ENCODE results near the gene RELN. TPM values are rescaled to one million over a fixed set of nuclear protein-coding genes. Genes with fewer than 3 reads are reported as not detected.

The RELN gene
- total RNA-seq, 1 experiment from 2014 or later: 8.0 TPM

- peaks cover 34% of the 10 kb centered on the region for H3K4me1 ChIP-seq (ENCODE audit: insufficient read depth, low read length)
- ChIA-PET POLR2A (ENCODE audit: unreplicated experiment) (no interaction called here), CTCF (interaction anchor here (0.7 kb wide), 1 partner anchor 21 kb away, joined by 5 read pairs; no protein-coding TSS in a partner anchor)
- peak; percentile 6; the same call in 1 of the 2 replicates for ATAC-seq
- no peak for TF ChIP-seq CTCF (conservative IDR thresholded peaks at IDR 0.05; ENCODE audit: low read depth, low read length)
- H3K4me3 ChIP-seq (ENCODE audit: low read length): peak overlapping the region; percentile 29; the same call in 1 of the 2 replicates
- no peaks in the 10 kb centered on the region for H3K9me3 ChIP-seq (ENCODE audit: low read length)
- H3K4me2 ChIP-seq (ENCODE audit: low read length): peak overlapping the region; percentile 76
- no peaks in the 10 kb centered on the region for H4K20me1 ChIP-seq (ENCODE audit: low read length)
- DNase-seq: no peak
- peak overlapping the region; percentile 60 for H3K27ac ChIP-seq (ENCODE audit: low read length)
- no TSS peak for BruUV-seq (replicated peaks)
- H2AFZ ChIP-seq (ENCODE audit: low read length): no peak overlapping the region
- intact Hi-C loops (cut with micrococcal nuclease): loop anchor here (5.0 kb wide), 2 partner anchors 158 to 388 kb away; no protein-coding TSS in a partner anchor
- no peak overlapping the region; the same call in 1 of the 2 replicates for H3K9ac ChIP-seq (ENCODE audit: low read length)
- H3K9me2 ChIP-seq (replicated peaks; ENCODE audit: low read length): no peaks in the 10 kb centered on the region
- no peaks in the 10 kb centered on the region for H3K27me3 ChIP-seq (ENCODE audit: low read length)
- no peaks in the 10 kb centered on the region for H3F3A ChIP-seq (ENCODE audit: low read length, unreplicated experiment)
- H3K79me2 ChIP-seq (ENCODE audit: low read length): no peaks in the 10 kb centered on the region
- H3K36me3 ChIP-seq (ENCODE audit: low read depth, low read length): no peaks in the 10 kb centered on the region
Measured at GRCh38 chr7:103594186-103594585, 395.3 kb downstream of the RELN start.

DNA sequence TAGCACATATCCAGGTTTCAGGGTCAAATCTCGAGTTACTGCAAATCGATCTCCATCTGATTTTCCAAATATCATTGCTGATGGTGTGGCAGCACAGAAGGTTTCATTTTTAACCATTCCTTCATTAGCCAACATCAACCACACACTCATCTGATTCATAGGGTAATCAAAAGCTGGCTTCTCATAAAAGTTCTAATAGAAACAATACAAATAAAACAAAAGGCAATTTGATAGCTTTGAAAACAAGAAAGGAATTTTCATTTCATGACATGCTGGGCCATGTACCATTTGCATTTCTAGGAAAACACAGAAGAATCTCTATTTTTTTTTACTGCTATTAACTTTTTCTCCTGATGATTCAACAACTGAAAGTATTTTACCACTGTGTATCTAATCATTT is 395.8 kb downstream of the RELN start:
- no peaks in the 10 kb centered on the region for H4K20me1 ChIP-seq (ENCODE audit: low read length)
- BruUV-seq (replicated peaks): no TSS peak
- peak; percentile 63 for DNase-seq
- H3F3A ChIP-seq (ENCODE audit: low read length, unreplicated experiment): no peaks in the 10 kb centered on the region
- ChIA-PET POLR2A (ENCODE audit: unreplicated experiment) (no interaction called here), CTCF (interaction anchor here (0.6 to 0.7 kb wide), 2 partner anchors 20 to 40 kb away, joined by 3 to 5 read pairs; no protein-coding TSS in a partner anchor)
- H3K36me3 ChIP-seq (ENCODE audit: low read depth, low read length): no peaks in the 10 kb centered on the region
- H3K9ac ChIP-seq (ENCODE audit: low read length): no peak overlapping the region
- peaks cover 34% of the 10 kb centered on the region for H3K4me1 ChIP-seq (ENCODE audit: insufficient read depth, low read length)
- peak overlapping the region; percentile 76 for H3K4me2 ChIP-seq (ENCODE audit: low read length)
- H3K9me3 ChIP-seq (ENCODE audit: low read length): no peaks in the 10 kb centered on the region
- H3K27me3 ChIP-seq (ENCODE audit: low read length): no peaks in the 10 kb centered on the region
- H3K79me2 ChIP-seq (ENCODE audit: low read length): no peaks in the 10 kb centered on the region
- H2AFZ ChIP-seq (ENCODE audit: low read length): no peak overlapping the region
- peak overlapping the region; percentile 60 for H3K27ac ChIP-seq (ENCODE audit: low read length)
- ATAC-seq: peak; percentile 70
- TF ChIP-seq CTCF (conservative IDR thresholded peaks at IDR 0.05; ENCODE audit: low read depth, low read length) (no peak), EZH2phosphoT487 (IDR thresholded peaks at IDR 0.05; ENCODE audit: borderline replicate concordance, low read length) (no peak), EZH2 (IDR thresholded peaks at IDR 0.05; ENCODE audit: low read length, unreplicated experiment) (no peak)
- peak overlapping the region; percentile 29; the same call in 1 of the 2 replicates for H3K4me3 ChIP-seq (ENCODE audit: low read length)
- intact Hi-C loops (cut with micrococcal nuclease): loop anchor here (1.0 to 5.0 kb wide), 5 partner anchors 39 to 389 kb away; no protein-coding TSS in a partner anchor
- H3K9me2 ChIP-seq (replicated peaks; ENCODE audit: low read length): no peaks in the 10 kb centered on the region

- H3K36me3 ChIP-seq (ENCODE audit: low read depth, low read length): no peaks in the 10 kb centered on the region
- no peaks in the 10 kb centered on the region for H3K79me2 ChIP-seq (ENCODE audit: low read length)
- H3K27ac ChIP-seq (ENCODE audit: low read length): peak overlapping the region; percentile 28
- no peaks in the 10 kb centered on the region for H4K20me1 ChIP-seq (ENCODE audit: low read length)
- TF ChIP-seq CTCF (conservative IDR thresholded peaks at IDR 0.05; ENCODE audit: low read depth, low read length) (no peak), EZH2 (IDR thresholded peaks at IDR 0.05; ENCODE audit: low read length, unreplicated experiment) (no peak), EZH2phosphoT487 (IDR thresholded peaks at IDR 0.05; ENCODE audit: borderline replicate concordance, low read length) (no peak)
- DNase-seq (peak; percentile 41), ATAC-seq (peak; percentile 54)
- CTCF ChIA-PET: interaction anchor here (0.5 kb wide), 1 partner anchor 43 kb away, joined by 3 read pairs; no protein-coding TSS in a partner anchor
- no peak overlapping the region for H3K4me3 ChIP-seq (ENCODE audit: low read length)
- intact Hi-C loops (cut with micrococcal nuclease): loop anchor here (1.0 to 5.0 kb wide), 5 partner anchors 40 to 389 kb away; no protein-coding TSS in a partner anchor
- peaks cover 34% of the 10 kb centered on the region for H3K4me1 ChIP-seq (ENCODE audit: insufficient read depth, low read length)
- no TSS peak for BruUV-seq (replicated peaks)
- H3K9ac ChIP-seq (ENCODE audit: low read length): no peak overlapping the region
- no peak overlapping the region for H2AFZ ChIP-seq (ENCODE audit: low read length)
- no peaks in the 10 kb centered on the region for H3F3A ChIP-seq (ENCODE audit: low read length, unreplicated experiment)
- H3K9me3 ChIP-seq (ENCODE audit: low read length): no peaks in the 10 kb centered on the region
- H3K4me2 ChIP-seq (ENCODE audit: low read length): no peak overlapping the region
- H3K27me3 ChIP-seq (ENCODE audit: low read length): no peaks in the 10 kb centered on the region
- H3K9me2 ChIP-seq (replicated peaks; ENCODE audit: low read length): no peaks in the 10 kb centered on the region
- POLR2A ChIA-PET (ENCODE audit: unreplicated experiment): interaction anchor here (0.6 kb wide), 1 partner anchor 1353 kb away, joined by 5 read pairs; no protein-coding TSS in a partner anchor
Measured at GRCh38 chr7:103592844-103593243, 396.6 kb downstream of the RELN start.
